ENCODE results near the gene A1CF. TPM values are rescaled to one million over a fixed set of nuclear protein-coding genes. Genes with fewer than 3 reads are reported as not detected.

Gene A1CF
- total RNA-seq, 1 experiment from 2014 or later: 4.9 TPM

DNA sequence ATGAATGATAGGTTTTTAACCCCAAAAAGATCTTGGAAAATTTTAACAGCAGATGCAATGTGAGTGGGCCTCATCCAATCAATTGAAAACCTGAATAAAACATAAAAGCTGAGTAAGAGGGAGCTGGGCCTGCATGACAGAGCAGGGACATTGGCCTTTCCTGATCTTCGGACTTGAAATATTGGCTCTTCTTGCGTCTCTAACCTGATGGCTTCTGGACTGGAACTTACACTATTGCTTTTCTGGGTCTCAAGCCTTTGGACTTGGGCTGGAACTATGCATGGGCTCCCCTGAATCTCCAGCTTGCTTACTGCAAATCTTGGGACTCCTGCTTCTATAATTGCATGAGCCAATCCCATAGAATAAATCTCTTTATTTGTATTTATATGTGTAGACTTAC, 9.0 kb downstream of the A1CF start:
- in situ Hi-C loops (cut with HindIII; ENCODE audit: low sequenced_read_pairs): no loop called here

GRCh38 chr10:50874723-50875122, 10.7 kb downstream of the A1CF start:
- in situ Hi-C loops (cut with HindIII; ENCODE audit: low sequenced_read_pairs): no loop called here
- no peak for DNase-seq (ENCODE audit: low spot score)

More for the DNA sequence above, 9.0 kb downstream of the A1CF start:
- DNase-seq (ENCODE audit: low spot score): no peak

DNA sequence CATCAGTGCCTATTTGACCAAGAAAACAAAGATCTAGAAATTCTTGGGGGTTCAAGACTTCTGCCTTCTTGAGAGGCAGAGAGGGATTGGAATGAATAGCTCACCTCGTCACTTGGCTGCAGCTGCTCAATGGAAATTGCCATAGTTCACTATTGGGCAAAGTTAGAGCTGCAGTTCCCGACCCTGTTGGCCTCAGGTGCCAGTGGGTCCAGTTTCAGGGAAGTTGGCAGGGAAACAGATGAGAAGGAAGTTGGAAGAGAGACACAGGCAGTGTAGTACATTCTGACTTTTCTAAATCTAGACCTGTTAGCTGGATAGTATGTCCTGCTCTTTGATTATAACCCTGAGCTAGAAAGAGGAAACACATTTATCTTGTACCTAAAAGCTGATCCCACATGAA, 19.1 kb downstream of the A1CF start:
- no peak for DNase-seq (ENCODE audit: low spot score)
- in situ Hi-C loops (cut with HindIII; ENCODE audit: low sequenced_read_pairs): no loop called here

DNA sequence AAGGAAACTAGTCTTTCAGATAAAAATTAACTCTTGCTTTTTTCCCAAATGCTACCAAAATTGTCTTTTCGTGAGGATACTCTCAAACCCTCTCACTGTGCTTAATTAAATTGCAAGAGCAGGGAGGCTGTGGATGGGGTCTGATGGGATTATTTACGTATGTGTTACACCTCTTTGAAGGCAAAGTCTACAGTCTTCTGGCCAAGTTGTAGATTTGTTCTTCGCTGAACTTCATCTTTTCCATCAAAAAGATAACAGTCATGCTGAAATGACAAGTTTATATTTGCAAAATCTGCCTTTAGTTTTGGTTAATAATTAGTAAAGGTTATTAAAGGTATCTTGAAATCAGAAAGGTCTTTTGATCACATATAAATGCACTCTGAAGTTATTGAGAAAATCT, 22.7 kb downstream of the A1CF start:
- in situ Hi-C loops (cut with HindIII; ENCODE audit: low sequenced_read_pairs): no loop called here
- DNase-seq (ENCODE audit: low spot score): no peak

DNA sequence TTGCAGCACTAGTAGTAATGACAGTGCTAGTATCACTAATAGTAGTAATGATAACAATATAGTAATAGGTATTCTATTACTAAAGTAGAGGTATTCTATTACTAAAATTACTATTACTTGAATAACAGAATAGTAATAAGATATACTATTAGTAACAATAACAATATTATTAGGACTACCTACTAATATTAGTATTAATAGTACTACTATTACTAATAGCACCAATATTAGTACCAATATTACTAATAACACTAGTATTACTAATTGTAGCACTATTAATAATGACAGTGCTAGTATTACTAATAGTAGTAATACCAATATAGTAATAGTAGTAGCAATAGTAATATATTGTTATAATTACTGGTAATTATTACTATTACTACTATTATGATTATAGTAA, 24.1 kb downstream of the A1CF start:
- no peak for DNase-seq (ENCODE audit: low spot score)
- in situ Hi-C loops (cut with HindIII; ENCODE audit: low sequenced_read_pairs): no loop called here

DNA sequence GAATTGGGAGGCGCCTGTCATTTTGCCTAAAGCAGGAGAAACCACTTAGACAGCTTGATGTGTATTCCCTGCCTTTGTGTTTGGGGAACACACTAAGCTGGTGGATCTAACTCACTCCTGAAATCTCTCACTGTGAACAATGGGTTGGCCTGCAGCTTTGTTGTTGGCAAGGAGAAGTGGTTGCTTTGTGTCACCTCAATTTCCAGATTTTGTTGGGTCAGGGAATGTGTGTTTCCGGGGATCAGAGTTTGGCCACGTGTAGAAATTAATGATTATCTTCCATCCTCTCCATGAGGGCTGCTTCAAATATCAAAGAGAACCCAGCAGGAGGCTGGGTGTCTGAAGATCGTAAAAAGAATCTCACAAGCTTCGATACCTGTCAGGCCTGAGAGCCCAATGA, 27.8 kb downstream of the A1CF start:
- in situ Hi-C loops (cut with HindIII; ENCODE audit: low sequenced_read_pairs): no loop called here
- no peak for DNase-seq (ENCODE audit: low spot score)

GRCh38 chr10:50855461-50855860, 30.0 kb downstream of the A1CF start:
- in situ Hi-C loops (cut with HindIII; ENCODE audit: low sequenced_read_pairs): no loop called here
- DNase-seq (ENCODE audit: low spot score): no peak

GRCh38 chr10:50855015-50855414, 30.4 kb downstream of the A1CF start:
- in situ Hi-C loops (cut with HindIII; ENCODE audit: low sequenced_read_pairs): no loop called here
- DNase-seq (ENCODE audit: low spot score): no peak

GRCh38 chr10:50853557-50853956, 31.9 kb downstream of the A1CF start:
- no peak for DNase-seq (ENCODE audit: low spot score)
- in situ Hi-C loops (cut with HindIII; ENCODE audit: low sequenced_read_pairs): no loop called here

- in situ Hi-C loops (cut with HindIII; ENCODE audit: low sequenced_read_pairs): no loop called here
Measured at GRCh38 chr10:50851884-50852671, 33.3 kb downstream of the A1CF start.

DNA sequence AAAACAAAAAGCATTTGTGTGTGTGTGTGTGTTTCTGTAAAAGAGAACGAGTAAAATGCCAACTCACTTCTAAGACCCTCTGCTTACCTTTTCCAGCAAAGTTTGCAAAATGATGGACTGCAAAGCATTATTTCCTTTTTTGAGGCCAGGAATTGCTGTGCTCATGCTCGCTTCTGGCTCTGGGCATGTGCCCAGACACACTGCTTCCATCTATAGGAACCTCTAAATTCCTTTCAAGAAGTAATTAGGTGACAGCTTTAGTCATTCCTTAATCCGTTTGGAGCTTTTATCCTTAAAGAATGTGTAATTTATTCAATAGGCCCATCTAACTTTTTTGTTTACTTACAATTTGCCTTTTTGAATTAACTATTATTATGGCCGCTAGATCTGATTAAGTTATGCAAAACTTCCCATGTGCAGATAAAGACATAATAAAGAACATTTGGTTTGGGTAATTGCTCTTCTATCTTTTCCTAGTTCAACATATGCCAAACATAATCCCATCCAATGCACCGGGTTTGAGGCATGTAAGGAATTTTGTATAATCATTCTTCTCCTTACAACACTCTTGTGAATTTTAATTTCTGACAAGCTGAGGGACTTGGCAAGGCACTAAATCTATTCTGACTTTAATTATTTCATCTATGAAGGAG, 34.7 kb downstream of the A1CF start:
- in situ Hi-C loops (cut with HindIII; ENCODE audit: low sequenced_read_pairs): no loop called here
- DNase-seq (ENCODE audit: low spot score): peak; percentile 37

More at GRCh38 chr10:50851884-50852671, 33.3 kb downstream of the A1CF start:
- peak; percentile 48 for DNase-seq (ENCODE audit: low spot score)

- DNase-seq (ENCODE audit: low spot score): peak; percentile 25
- in situ Hi-C loops (cut with HindIII; ENCODE audit: low sequenced_read_pairs): no loop called here
Measured at GRCh38 chr10:50846753-50847152, 38.7 kb downstream of the A1CF start.

DNA sequence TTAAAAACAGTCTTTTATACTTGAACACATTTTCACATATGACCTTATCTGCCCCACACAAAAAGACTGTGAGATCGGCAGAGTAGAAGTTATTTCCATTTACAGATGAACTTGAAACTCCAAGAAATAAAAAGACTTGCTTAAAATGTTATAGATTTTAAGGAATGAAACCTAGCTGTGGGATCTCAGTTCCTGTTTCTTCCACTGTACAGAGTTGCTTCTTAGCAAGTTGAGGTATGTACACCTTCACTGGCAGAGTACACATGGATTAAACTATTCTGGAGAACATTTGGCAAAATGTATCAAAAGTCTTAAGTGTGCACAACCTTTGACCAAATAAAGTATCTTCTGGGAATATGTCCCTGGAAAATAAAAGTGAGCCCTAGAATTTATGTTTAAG, 48.3 kb downstream of the A1CF start:
- in situ Hi-C loops (cut with HindIII; ENCODE audit: low sequenced_read_pairs): no loop called here
- DNase-seq (ENCODE audit: low spot score): no peak

GRCh38 chr10:50832171-50832751, 53.2 kb downstream of the A1CF start:
- in situ Hi-C loops (cut with HindIII; ENCODE audit: low sequenced_read_pairs): no loop called here

GRCh38 chr10:50830066-50830465, 55.4 kb downstream of the A1CF start:
- DNase-seq (ENCODE audit: low spot score): no peak
- in situ Hi-C loops (cut with HindIII; ENCODE audit: low sequenced_read_pairs): no loop called here

More at GRCh38 chr10:50832171-50832751, 53.2 kb downstream of the A1CF start:
- DNase-seq (ENCODE audit: low spot score): no peak

- DNase-seq (ENCODE audit: low spot score): no peak
- in situ Hi-C loops (cut with HindIII; ENCODE audit: low sequenced_read_pairs): no loop called here
Measured at GRCh38 chr10:50824782-50825181, 60.6 kb downstream of the A1CF start.

GRCh38 chr10:50823789-50824188, 61.6 kb downstream of the A1CF start:
- DNase-seq (ENCODE audit: low spot score): no peak
- in situ Hi-C loops (cut with HindIII; ENCODE audit: low sequenced_read_pairs): no loop called here

DNA sequence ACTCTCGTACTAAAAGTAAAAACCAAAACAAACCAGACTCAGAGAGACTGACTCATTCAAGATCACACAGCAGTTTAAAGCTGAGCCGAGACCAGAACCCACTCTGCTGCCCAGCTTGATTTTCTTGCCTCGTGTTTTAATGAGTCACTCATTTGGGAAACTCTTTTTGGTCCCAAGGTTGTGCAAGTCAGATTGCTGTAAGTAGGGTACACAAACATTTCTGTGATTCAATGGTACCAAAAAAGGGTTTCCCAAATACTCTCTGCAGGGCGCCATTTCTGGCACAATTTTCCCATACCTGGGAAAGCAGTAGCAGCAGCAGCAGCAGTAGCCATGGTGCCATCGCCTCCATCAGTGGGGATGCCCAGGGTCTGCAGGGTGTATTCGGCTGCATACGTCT, 75.8 kb downstream of the A1CF start:
- in situ Hi-C loops (cut with HindIII; ENCODE audit: low sequenced_read_pairs): no loop called here

GRCh38 chr10:50807851-50808776, 77.3 kb downstream of the A1CF start:
- in situ Hi-C loops (cut with HindIII; ENCODE audit: low sequenced_read_pairs): no loop called here
- DNase-seq (ENCODE audit: low spot score): no peak

More for the DNA sequence above, 75.8 kb downstream of the A1CF start:
- DNase-seq (ENCODE audit: low spot score): no peak

Measured in G401 (cell line).